NT2/D1 (cell line): Measurements from ENCODE around the gene EP400.

Experiments
- SUZ12 ChIP-seq: IDR thresholded peaks from 2 replicates; pipeline ENCODE4 v1.6.1; 2011; ENCODE audit not compliant: insufficient read length, insufficient read depth; ENCODE audit errors: extremely low read depth
- YY1 ChIP-seq: IDR thresholded peaks from 2 replicates; pipeline ENCODE4 v1.6.1; 2011; ENCODE audit not compliant: insufficient read length, insufficient read depth
- ZNF274 ChIP-seq: IDR thresholded peaks from 2 replicates; pipeline ENCODE4 v1.6.1; 2011; ENCODE audit warnings: mild to moderate bottlenecking, low read depth, low read length

DNA sequence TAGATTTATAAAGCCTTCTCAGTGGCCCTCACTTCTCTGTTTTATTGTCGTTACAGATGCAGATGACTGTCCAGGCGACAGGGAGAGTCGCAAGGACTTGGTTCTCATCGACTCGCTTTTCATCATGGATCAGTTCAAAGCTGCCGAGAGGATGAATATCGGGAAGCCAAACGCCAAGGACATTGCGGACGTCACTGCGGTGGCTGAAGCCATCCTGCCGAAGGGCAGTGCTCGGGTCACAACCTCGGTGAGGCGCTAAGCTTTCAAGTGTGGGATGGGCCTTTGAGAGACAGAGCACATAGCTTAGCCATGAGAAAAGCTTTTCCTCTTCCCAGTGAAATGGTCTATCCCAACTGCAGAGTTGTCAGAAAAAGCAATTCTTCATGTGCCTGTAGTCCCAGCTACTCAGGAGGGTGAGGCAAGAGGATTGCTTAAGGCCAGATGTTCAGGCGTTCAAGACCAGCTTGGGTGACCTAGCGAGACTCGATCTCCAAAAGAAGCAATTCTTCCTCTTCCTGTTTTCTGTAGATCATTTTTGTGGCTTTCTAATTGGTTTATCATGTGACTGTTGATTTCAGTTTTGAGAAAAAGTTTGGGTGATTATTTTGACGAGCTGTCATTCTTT, 56.4 kb downstream of the EP400 start:
- TF ChIP-seq YY1 (no peak), ZNF274 (no peak), SUZ12 (no peak)
